Keratinocyte (primary cell): Measurements from ENCODE around the gene NAXE. TPM values are rescaled to one million over a fixed set of nuclear protein-coding genes. Genes with fewer than 3 reads are reported as not detected.

Experiments
- DNase-seq: peaks from one replicate; pipeline ENCODE4 v3.0.0-alpha.2; 2011; ENCODE audit warnings: low read depth, missing footprints, low spot score
- FAIRE-seq: peaks from 2 replicates; lab custom pipeline; 2011; peaks lifted over from hg19 to GRCh38; lab: Jason Lieb, UNC
- H2AFZ ChIP-seq: 2 replicates; pipeline ENCODE4 v1.6.0; 2012; ENCODE audit warnings: low read length, control low read depth, inconsistent platforms; ENCODE audit not compliant: control insufficient read depth
- H3K27ac ChIP-seq: 2 replicates; pipeline ENCODE4 v1.5.1; 2011; ENCODE audit warnings: low read length; ENCODE audit not compliant: control insufficient read depth, insufficient read depth
- H3K27me3 ChIP-seq: 3 replicates; pipeline ENCODE4 v1.6.0; 2011; ENCODE audit warnings: low read length; ENCODE audit not compliant: control insufficient read depth, insufficient read depth; ENCODE audit errors: extremely low read depth
- H3K36me3 ChIP-seq, 2 experiments: 2 replicates in 1 of 2; 3 replicates in 1 of 2; pipeline ENCODE4 v1.5.1; 2011; ENCODE audit warnings: low read length in 2 of 2, mild to moderate bottlenecking in 1 of 2; ENCODE audit not compliant: control insufficient read depth in 2 of 2, insufficient read depth in 2 of 2; ENCODE audit errors: extremely low read depth in 1 of 2
- H3K4me1 ChIP-seq: 3 replicates; pipeline ENCODE4 v1.5.1; 2011; ENCODE audit warnings: low read length; ENCODE audit not compliant: control insufficient read depth, insufficient read depth; ENCODE audit errors: extremely low read depth
- H3K4me2 ChIP-seq: 3 replicates; pipeline ENCODE4 v1.6.0; 2011; ENCODE audit warnings: low read depth, low read length; ENCODE audit not compliant: control insufficient read depth, insufficient read depth; ENCODE audit errors: extremely low read depth
- H3K4me3 ChIP-seq, 3 experiments: fragments of 200-600 bp in 1 of 3; sonication (generic) in 1 of 3; 2 replicates in 2 of 3; 3 replicates in 1 of 3; pipeline ENCODE4 v1.5.1; 2011 to 2016; ENCODE audit warnings: low read length in 3 of 3, mild to moderate bottlenecking in 3 of 3, control low read depth in 2 of 3, inconsistent platforms in 1 of 3, low read depth in 1 of 3, mixed read lengths in 1 of 3, mixed run types in 1 of 3, moderate library complexity in 1 of 3; ENCODE audit not compliant: control insufficient read depth in 2 of 3, insufficient read depth in 2 of 3; ENCODE audit errors: extremely low read depth in 1 of 3
- H3K79me2 ChIP-seq: 2 replicates; pipeline ENCODE4 v1.6.0; 2012; ENCODE audit warnings: low read length; ENCODE audit not compliant: control insufficient read depth, insufficient read depth
- H3K9ac ChIP-seq: 3 replicates; pipeline ENCODE4 v1.6.0; 2011; ENCODE audit warnings: low read length; ENCODE audit not compliant: control insufficient read depth, insufficient read depth; ENCODE audit errors: extremely low read depth
- H3K9me1 ChIP-seq: 3 replicates; pipeline ENCODE4 v1.6.0; 2011; ENCODE audit warnings: low read length; ENCODE audit not compliant: control insufficient read depth, insufficient read depth; ENCODE audit errors: extremely low read depth
- H3K9me3 ChIP-seq: 2 replicates; pipeline ENCODE4 v1.5.1; 2012; ENCODE audit warnings: low read depth, low read length; ENCODE audit not compliant: control insufficient read depth
- H4K20me1 ChIP-seq: 3 replicates; pipeline ENCODE4 v1.6.0; 2011; ENCODE audit warnings: low read length; ENCODE audit not compliant: control insufficient read depth, insufficient read depth; ENCODE audit errors: extremely low read depth
- EZH2 ChIP-seq: IDR thresholded peaks from one replicate; pipeline ENCODE4 v1.6.1; 2012; ENCODE audit warnings: inconsistent platforms, mild to moderate bottlenecking, low read length, moderate library complexity
- dilution Hi-C: fragments of 300-500 bp; cut with MboI; formaldehyde crosslinking; loops from one replicate; pipeline ENCODE4 v1.7.0; 2020; ENCODE audit warnings: low sequenced_read_pairs; ENCODE audit not compliant: extremely low pct_ligation_motif_present
- polyA plus RNA-seq, 5 experiments: library from polyadenylated mRNA; depleted of rRNA in 3 of 5; stranded (reverse) in 3 of 5; stranded (forward) in 1 of 5; unstranded in 1 of 5; fragments of >200 nt; gene quantifications; 1 replicate in 1 of 5; 2 replicates in 3 of 5; 3 replicates in 1 of 5; pipeline versions ENCODE4 v1.2.1 to v1.2.3, GENCODE V29; 2011 to 2012; ENCODE audit warnings: missing spikeins in 2 of 5, low read depth in 1 of 5, low replicate concordance in 1 of 5
- TF ChIP-seq, protein P1 (sequence below), 3 experiments: IDR thresholded peaks in 1 of 3; conservative IDR thresholded peaks in 1 of 3; optimal IDR thresholded peaks in 1 of 3; 2 replicates in 2 of 3; 3 replicates in 1 of 3; pipeline versions ENCODE3 to v1.5.1; 2011; ENCODE audit warnings: low read length in 3 of 3, mild to moderate bottlenecking in 3 of 3, moderate library complexity in 2 of 3, control low read depth in 1 of 3, inconsistent platforms in 1 of 3; ENCODE audit not compliant: insufficient read depth in 2 of 3; ENCODE audit errors: extremely low read depth in 1 of 3

NAXE gene
- polyA plus RNA-seq, 1 donor (not counting 4 experiments of a cell fraction or from before 2014, with no cell fraction given), result 74.7 TPM

DNA sequence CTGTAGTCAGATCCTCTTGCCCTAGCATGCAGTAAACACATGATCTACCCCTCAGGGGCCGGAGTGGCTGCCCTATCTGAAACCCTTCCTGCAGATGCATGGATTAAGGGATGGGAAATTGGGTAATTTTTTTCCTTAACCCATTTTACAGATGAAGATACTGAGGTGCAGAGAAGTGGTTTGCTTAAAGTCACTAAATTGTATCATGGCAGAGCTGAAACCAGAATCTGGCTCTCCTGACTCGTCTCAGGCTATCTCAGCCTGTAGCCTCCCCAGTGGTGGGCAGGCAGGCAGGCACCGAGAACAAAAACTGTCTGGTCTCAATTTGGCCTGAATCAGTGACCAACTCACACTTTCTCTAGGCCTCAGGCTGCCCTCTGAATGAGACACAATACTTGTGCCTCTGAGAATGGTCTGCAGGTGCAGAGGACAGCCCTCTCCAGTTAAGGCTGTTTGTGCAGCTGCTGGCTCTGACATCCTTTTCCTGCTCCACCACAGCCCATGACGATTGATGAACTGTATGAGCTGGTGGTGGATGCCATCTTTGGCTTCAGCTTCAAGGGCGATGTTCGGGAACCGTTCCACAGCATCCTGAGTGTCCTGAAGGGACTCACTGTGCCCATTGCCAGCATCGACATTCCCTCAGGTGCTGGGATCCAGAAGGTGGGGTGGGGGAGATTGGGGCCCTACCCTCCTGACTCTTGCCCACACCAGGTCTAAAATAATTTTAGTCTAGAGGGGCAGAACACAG, 1.5 kb downstream of the NAXE start:
- no peaks in the 10 kb centered on the region for H3K27me3 ChIP-seq
- TF ChIP-seq EZH2, result no peak
- TF ChIP-seq, protein P1, sequence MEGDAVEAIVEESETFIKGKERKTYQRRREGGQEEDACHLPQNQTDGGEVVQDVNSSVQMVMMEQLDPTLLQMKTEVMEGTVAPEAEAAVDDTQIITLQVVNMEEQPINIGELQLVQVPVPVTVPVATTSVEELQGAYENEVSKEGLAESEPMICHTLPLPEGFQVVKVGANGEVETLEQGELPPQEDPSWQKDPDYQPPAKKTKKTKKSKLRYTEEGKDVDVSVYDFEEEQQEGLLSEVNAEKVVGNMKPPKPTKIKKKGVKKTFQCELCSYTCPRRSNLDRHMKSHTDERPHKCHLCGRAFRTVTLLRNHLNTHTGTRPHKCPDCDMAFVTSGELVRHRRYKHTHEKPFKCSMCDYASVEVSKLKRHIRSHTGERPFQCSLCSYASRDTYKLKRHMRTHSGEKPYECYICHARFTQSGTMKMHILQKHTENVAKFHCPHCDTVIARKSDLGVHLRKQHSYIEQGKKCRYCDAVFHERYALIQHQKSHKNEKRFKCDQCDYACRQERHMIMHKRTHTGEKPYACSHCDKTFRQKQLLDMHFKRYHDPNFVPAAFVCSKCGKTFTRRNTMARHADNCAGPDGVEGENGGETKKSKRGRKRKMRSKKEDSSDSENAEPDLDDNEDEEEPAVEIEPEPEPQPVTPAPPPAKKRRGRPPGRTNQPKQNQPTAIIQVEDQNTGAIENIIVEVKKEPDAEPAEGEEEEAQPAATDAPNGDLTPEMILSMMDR (optimal IDR thresholded peaks at IDR 0.05 in 1 of 3, IDR thresholded peaks at IDR 0.05 in 1 of 3, conservative IDR thresholded peaks at IDR 0.05 in 1 of 3; ENCODE audit: extremely low read depth in 1 of 3, insufficient read depth in 2 of 3, low read length in 3 of 3), result no peak
- H3K9me1 ChIP-seq, result no peaks in the 10 kb centered on the region
- H3K9me3 ChIP-seq, result no peaks in the 10 kb centered on the region
- H3K9ac ChIP-seq, result no peak overlapping the region
- FAIRE-seq (no peak), DNase-seq (no peak)
- dilution Hi-C loops, result no loop called here
- H3K79me2 ChIP-seq, result peaks cover 11% of the 10 kb centered on the region
- no peak overlapping the region for H3K27ac ChIP-seq
- no peak overlapping the region for H2AFZ ChIP-seq
- H4K20me1 ChIP-seq, result no peaks in the 10 kb centered on the region
- H3K4me2 ChIP-seq, result peak overlapping the region; percentile 99
- H3K36me3 ChIP-seq, result peaks cover 34 to 40% of the 10 kb centered on the region in 2 experiments
- no peak overlapping the region for H3K4me3 ChIP-seq
- H3K4me1 ChIP-seq, result peaks cover 11% of the 10 kb centered on the region

DNA sequence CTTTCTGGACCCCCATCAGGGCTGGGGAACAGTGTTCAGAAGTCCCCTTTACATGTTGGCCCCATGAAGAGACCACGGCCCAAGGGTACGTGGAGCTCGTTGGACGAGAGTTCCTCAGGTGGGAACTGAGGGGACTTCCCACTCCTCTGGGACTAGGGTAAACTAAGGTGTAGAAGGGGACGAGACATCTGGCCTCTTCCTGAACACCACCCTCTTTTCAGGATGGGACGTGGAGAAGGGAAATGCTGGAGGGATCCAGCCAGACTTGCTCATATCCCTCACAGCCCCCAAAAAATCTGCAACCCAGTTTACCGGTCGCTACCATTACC, 2.0 kb downstream of the NAXE start:
- no peak overlapping the region for H3K4me3 ChIP-seq
- TF ChIP-seq, protein P1 (optimal IDR thresholded peaks at IDR 0.05 in 1 of 3, IDR thresholded peaks at IDR 0.05 in 1 of 3, conservative IDR thresholded peaks at IDR 0.05 in 1 of 3; ENCODE audit: extremely low read depth in 1 of 3, insufficient read depth in 2 of 3, low read length in 3 of 3), result no peak
- TF ChIP-seq EZH2, result no peak
- H3K27me3 ChIP-seq, result no peaks in the 10 kb centered on the region
- H3K4me2 ChIP-seq, result no peak overlapping the region
- peaks cover 39 to 45% of the 10 kb centered on the region in 2 experiments for H3K36me3 ChIP-seq
- peaks cover 15% of the 10 kb centered on the region for H3K79me2 ChIP-seq
- dilution Hi-C loops, result no loop called here
- no peak overlapping the region for H3K27ac ChIP-seq
- H4K20me1 ChIP-seq, result no peaks in the 10 kb centered on the region
- no peaks in the 10 kb centered on the region for H3K9me3 ChIP-seq
- no peak overlapping the region for H2AFZ ChIP-seq
- no peak overlapping the region for H3K9ac ChIP-seq
- FAIRE-seq, result no peak
- H3K9me1 ChIP-seq, result no peaks in the 10 kb centered on the region
- peaks cover 11% of the 10 kb centered on the region for H3K4me1 ChIP-seq
- DNase-seq, result no peak
